Measurements from ENCODE around the gene DLGAP4.

DLGAP4 gene

GRCh38 chr20:36275441-36276189, 30.5 kb upstream of the DLGAP4 start:
- H3K4me3 ChIP-seq (replicated peaks; ENCODE audit: insufficient read depth, low read length): no peak overlapping the region
- no peak overlapping the region for H3K27ac ChIP-seq (replicated peaks)

GRCh38 chr20:36277546-36277945, 28.6 kb upstream of the DLGAP4 start:
- H3K4me3 ChIP-seq (replicated peaks; ENCODE audit: insufficient read depth, low read length): no peak overlapping the region
- TF ChIP-seq CTCF (IDR thresholded peaks at IDR 0.05; ENCODE audit: insufficient read depth, low read length): no peak
- no peak for TF ChIP-seq SPI1 (IDR thresholded peaks at IDR 0.05; ENCODE audit: borderline replicate concordance, low read depth)
- TF ChIP-seq, protein P1, sequence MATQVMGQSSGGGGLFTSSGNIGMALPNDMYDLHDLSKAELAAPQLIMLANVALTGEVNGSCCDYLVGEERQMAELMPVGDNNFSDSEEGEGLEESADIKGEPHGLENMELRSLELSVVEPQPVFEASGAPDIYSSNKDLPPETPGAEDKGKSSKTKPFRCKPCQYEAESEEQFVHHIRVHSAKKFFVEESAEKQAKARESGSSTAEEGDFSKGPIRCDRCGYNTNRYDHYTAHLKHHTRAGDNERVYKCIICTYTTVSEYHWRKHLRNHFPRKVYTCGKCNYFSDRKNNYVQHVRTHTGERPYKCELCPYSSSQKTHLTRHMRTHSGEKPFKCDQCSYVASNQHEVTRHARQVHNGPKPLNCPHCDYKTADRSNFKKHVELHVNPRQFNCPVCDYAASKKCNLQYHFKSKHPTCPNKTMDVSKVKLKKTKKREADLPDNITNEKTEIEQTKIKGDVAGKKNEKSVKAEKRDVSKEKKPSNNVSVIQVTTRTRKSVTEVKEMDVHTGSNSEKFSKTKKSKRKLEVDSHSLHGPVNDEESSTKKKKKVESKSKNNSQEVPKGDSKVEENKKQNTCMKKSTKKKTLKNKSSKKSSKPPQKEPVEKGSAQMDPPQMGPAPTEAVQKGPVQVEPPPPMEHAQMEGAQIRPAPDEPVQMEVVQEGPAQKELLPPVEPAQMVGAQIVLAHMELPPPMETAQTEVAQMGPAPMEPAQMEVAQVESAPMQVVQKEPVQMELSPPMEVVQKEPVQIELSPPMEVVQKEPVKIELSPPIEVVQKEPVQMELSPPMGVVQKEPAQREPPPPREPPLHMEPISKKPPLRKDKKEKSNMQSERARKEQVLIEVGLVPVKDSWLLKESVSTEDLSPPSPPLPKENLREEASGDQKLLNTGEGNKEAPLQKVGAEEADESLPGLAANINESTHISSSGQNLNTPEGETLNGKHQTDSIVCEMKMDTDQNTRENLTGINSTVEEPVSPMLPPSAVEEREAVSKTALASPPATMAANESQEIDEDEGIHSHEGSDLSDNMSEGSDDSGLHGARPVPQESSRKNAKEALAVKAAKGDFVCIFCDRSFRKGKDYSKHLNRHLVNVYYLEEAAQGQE (IDR thresholded peaks at IDR 0.05; ENCODE audit: insufficient replicate concordance, low read depth): no peak
- TF ChIP-seq POLR2AphosphoS5 (IDR thresholded peaks at IDR 0.05; ENCODE audit: low read depth): no peak
- TF ChIP-seq GABPA (IDR thresholded peaks at IDR 0.05; ENCODE audit: low read depth): no peak
- H3K27me3 ChIP-seq (ENCODE audit: insufficient read depth, poor library complexity, severe bottlenecking): no peaks in the 10 kb centered on the region
- no peak for DNase-seq (ENCODE audit: low read depth in 1 of 2, low spot score in 1 of 2)
- H3K27ac ChIP-seq (replicated peaks): no peak overlapping the region

More at GRCh38 chr20:36275441-36276189, 30.5 kb upstream of the DLGAP4 start:
- no peak for DNase-seq (ENCODE audit: low read depth in 1 of 2, low spot score in 1 of 2)
- TF ChIP-seq, protein P1 (IDR thresholded peaks at IDR 0.05; ENCODE audit: insufficient replicate concordance, low read depth): no peak
- TF ChIP-seq POLR2AphosphoS5 (IDR thresholded peaks at IDR 0.05; ENCODE audit: low read depth): no peak
- no peak for TF ChIP-seq GABPA (IDR thresholded peaks at IDR 0.05; ENCODE audit: low read depth)
- TF ChIP-seq CTCF (IDR thresholded peaks at IDR 0.05; ENCODE audit: insufficient read depth, low read length): no peak
- TF ChIP-seq SPI1 (IDR thresholded peaks at IDR 0.05; ENCODE audit: borderline replicate concordance, low read depth): no peak
- no peaks in the 10 kb centered on the region for H3K27me3 ChIP-seq (ENCODE audit: insufficient read depth, poor library complexity, severe bottlenecking)

DNA sequence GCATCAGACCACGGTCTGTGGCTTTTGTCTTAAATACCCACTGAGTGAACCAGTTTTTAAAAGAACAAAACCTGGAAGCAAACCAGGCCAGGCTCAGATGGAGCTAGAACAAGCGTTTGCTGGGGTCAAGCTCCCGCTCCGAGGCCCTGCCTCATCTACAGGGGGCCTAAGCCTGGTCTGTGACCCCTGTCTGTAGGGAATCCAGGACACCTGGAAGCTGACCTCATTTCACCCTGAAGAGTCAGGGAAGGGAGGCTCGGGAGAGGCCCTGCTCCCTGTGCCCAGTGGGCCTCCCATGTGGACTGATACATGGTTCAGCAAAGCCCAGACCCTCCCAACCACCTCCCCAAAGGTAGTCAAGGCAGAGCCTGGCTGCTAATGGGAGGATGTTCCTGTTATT, 26.8 kb upstream of the DLGAP4 start:
- no peak for TF ChIP-seq SPI1 (IDR thresholded peaks at IDR 0.05; ENCODE audit: borderline replicate concordance, low read depth)
- TF ChIP-seq POLR2AphosphoS5 (IDR thresholded peaks at IDR 0.05; ENCODE audit: low read depth): no peak
- TF ChIP-seq GABPA (IDR thresholded peaks at IDR 0.05; ENCODE audit: low read depth): no peak
- TF ChIP-seq, protein P1 (IDR thresholded peaks at IDR 0.05; ENCODE audit: insufficient replicate concordance, low read depth): no peak
- no peak for TF ChIP-seq CTCF (IDR thresholded peaks at IDR 0.05; ENCODE audit: insufficient read depth, low read length)
- no peak for DNase-seq (ENCODE audit: low read depth in 1 of 2, low spot score in 1 of 2)
- Histone ChIP-seq H3K4me3 (replicated peaks; ENCODE audit: insufficient read depth, low read length) (no peak overlapping the region), H3K27ac (replicated peaks) (no peak overlapping the region), H3K27me3 (ENCODE audit: insufficient read depth, poor library complexity, severe bottlenecking) (no peaks in the 10 kb centered on the region)
